ENCODE measurements around the gene TCEA2. TPM values are rescaled to one million over a fixed set of nuclear protein-coding genes. Genes with fewer than 3 reads are reported as not detected.

The TCEA2 gene
- total and polyA plus RNA-seq, 2 of the 13 experiments (the other 11 are each of a cell fraction or from before 2014, with no cell fraction given) = 28.1 to 33.7 TPM

DNA sequence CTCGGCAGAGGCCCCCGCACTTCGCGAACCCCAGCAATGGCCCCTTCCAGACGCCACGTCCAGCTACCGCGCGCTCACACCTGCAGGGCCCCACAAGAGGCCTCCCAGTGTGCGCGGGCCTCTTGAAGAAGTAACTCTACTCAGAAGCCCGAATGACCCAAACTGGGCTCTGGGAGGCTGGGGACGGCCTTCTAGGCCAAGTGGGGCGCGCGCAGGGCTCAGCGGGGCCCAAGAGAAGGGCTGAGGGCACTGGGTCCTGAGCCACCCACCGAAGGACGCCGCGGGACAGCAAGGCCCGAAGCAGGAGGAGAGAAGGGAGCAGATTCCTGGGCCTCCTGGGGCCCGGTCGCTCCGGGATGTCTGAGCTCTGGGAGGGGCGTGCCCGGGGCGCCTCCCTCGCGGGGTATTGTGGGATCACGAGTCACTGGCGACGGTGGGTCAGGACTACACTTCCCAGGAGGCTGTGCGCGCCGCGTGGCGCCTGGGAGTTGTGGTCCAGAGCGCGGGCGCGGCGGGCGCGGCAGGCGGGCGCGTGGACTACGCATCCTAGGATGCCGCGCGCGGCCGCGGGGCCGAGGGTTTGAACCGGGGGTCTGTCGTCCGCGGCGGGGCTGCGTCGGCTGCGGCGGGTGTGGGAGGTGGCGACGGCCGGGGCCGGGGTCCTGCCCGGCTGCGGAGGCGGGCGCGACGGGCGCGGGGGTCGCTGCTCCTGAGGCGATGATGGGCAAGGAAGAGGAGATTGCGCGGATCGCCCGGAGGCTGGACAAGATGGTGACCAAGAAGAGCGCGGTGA lies at the start of gene TCEA2 (continued):
- TF ChIP-seq PPARG (CRISPR knock-in tag; conservative IDR thresholded peaks at IDR 0.05) = no peak; the same call in none of the 2 replicates
- peak; percentile 93; the same call in 1 of the 2 replicates for TF ChIP-seq ZNF737 (CRISPR knock-in tag; IDR thresholded peaks at IDR 0.05; ENCODE audit: borderline replicate concordance)
- no peak for TF ChIP-seq ZFP37 (CRISPR knock-in tag; IDR thresholded peaks at IDR 0.05; ENCODE audit: borderline replicate concordance)
- peak; percentile 58; the same call in 1 of the 2 replicates for TF ChIP-seq PRDM10 (CRISPR knock-in tag; IDR thresholded peaks at IDR 0.05; ENCODE audit: low read depth)
- no peak for TF ChIP-seq IKZF1 (IDR thresholded peaks at IDR 0.05)
- TF ChIP-seq HMGA1 (CRISPR knock-in tag; conservative IDR thresholded peaks at IDR 0.05) = no peak
- TF ChIP-seq MIER2 (CRISPR knock-in tag; IDR thresholded peaks at IDR 0.05) = peak; percentile 81; the same call in 1 of the 2 replicates
- peak; percentile 77 for TF ChIP-seq ARNTL (CRISPR knock-in tag; IDR thresholded peaks at IDR 0.05)
- peak; percentile 93 for TF ChIP-seq MIER3 (CRISPR knock-in tag; IDR thresholded peaks at IDR 0.05; ENCODE audit: borderline replicate concordance)
- peak; percentile 91 for TF ChIP-seq TBX2 (CRISPR knock-in tag; IDR thresholded peaks at IDR 0.05; ENCODE audit: borderline replicate concordance)
- peak; percentile 82 for TF ChIP-seq MIXL1 (CRISPR knock-in tag; IDR thresholded peaks at IDR 0.05)
- TF ChIP-seq NFKB2 (CRISPR knock-in tag; IDR thresholded peaks at IDR 0.05; ENCODE audit: borderline replicate concordance) = peak; percentile 83; the same call in 1 of the 2 replicates
- TF ChIP-seq ZFP1 (CRISPR knock-in tag; IDR thresholded peaks at IDR 0.05) = peak; percentile 84; the same call in 1 of the 2 replicates
- no peak for TF ChIP-seq TRIM22 (IDR thresholded peaks at IDR 0.05)
- TF ChIP-seq JUNB (CRISPR knock-in tag; IDR thresholded peaks at IDR 0.05; ENCODE audit: borderline replicate concordance) = no peak
- TF ChIP-seq MED1 (CRISPR knock-in tag; IDR thresholded peaks at IDR 0.05) = peak; percentile 61; the same call in 1 of the 2 replicates
- no peak for TF ChIP-seq CEBPB (IDR thresholded peaks at IDR 0.05; ENCODE audit: borderline replicate concordance, low read depth, low read length)
- TF ChIP-seq, protein P1, sequence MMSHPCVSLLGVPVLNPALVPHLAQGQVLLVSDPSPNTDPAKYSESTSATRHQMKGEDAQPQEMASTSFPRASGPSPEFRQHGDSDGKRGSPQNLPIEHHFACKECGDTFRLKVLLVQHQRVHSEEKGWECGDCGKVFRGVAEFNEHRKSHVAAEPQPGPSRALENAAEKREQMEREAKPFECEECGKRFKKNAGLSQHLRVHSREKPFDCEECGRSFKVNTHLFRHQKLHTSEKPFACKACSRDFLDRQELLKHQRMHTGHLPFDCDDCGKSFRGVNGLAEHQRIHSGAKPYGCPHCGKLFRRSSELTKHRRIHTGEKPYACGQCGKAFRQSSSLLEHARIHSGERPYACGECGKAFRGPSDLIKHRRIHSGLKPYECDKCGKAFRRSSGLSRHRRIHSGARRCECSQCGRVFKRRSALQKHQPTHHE (CRISPR knock-in tag; IDR thresholded peaks at IDR 0.05; ENCODE audit: borderline replicate concordance) = 0 out of 2 replicates have a peak, but pooled peaks have one; percentile 36
- peak; percentile 91; the same call in 1 of the 2 replicates for TF ChIP-seq FOXK1 (CRISPR knock-in tag; IDR thresholded peaks at IDR 0.05; ENCODE audit: borderline replicate concordance, low read depth)
- no peak for TF ChIP-seq PAF1 (CRISPR knock-in tag; IDR thresholded peaks at IDR 0.05)
- TF ChIP-seq ATAD3A (CRISPR knock-in tag; IDR thresholded peaks at IDR 0.05) = peak; percentile 88; the same call in 1 of the 2 replicates
- TF ChIP-seq, protein P2, sequence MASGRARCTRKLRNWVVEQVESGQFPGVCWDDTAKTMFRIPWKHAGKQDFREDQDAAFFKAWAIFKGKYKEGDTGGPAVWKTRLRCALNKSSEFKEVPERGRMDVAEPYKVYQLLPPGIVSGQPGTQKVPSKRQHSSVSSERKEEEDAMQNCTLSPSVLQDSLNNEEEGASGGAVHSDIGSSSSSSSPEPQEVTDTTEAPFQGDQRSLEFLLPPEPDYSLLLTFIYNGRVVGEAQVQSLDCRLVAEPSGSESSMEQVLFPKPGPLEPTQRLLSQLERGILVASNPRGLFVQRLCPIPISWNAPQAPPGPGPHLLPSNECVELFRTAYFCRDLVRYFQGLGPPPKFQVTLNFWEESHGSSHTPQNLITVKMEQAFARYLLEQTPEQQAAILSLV (CRISPR knock-in tag; IDR thresholded peaks at IDR 0.05; ENCODE audit: borderline replicate concordance) = peak; percentile 93; the same call in 1 of the 2 replicates
- no peak for TF ChIP-seq SMYD3 (CRISPR knock-in tag; IDR thresholded peaks at IDR 0.05)
